ENCODE measurements around the gene INAVA. TPM values are rescaled to one million over a fixed set of nuclear protein-coding genes. Genes with fewer than 3 reads are reported as not detected.

Gene INAVA
- total RNA-seq, 1 experiment from 2014 or later = 36.8 TPM

DNA sequence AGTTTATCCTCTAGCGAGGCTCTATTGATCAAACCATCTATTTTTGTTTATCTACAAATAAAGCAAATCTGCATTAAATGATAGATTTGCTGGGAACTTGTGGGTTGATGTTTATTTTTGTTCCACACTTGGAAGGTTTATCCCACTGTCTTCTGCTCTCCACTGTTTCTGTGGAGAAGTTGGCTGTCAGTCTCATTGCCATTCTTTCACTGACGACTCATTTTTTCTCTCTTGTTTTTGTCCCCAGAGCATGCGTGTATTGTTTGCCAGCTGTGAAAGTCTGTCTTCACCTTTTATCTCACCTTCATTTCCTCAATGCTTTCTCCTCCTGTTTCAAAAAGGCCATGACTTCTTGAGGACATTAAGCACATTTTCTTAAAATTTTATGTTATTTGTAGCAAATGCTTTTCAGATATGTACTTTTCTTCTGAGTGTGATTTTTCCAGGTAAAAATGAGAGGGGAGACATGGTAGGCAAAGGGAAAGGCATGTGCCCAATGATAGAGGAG lies 52.4 kb downstream of the INAVA start:
- no peaks in the 10 kb centered on the region; the same call in 1 of the 2 replicates for H3K27me3 Mint-ChIP-seq (ENCODE audit: low read depth)

More for the DNA sequence above, 52.4 kb downstream of the INAVA start:
- Mint-ChIP-seq H3K4me1 (no peaks in the 10 kb centered on the region), H3K9me3 (peaks cover 14 to 15% of the 10 kb centered on the region in 2 experiments), H3K4me3 (no peak overlapping the region), H3K36me3 (ENCODE audit: insufficient read depth in 1 of 3, low read depth in 3 of 3) (peaks cover 2 to 14% (median 6%) of the 10 kb centered on the region in 3 experiments; a peak in 4 of 7 replicates), H3K27ac (no peak overlapping the region)
- no peak overlapping the region for H3K18ac ChIP-seq (ENCODE audit: insufficient read length, low read depth, low read length)
- no peak overlapping the region for H2BK12ac ChIP-seq (ENCODE audit: insufficient read length, low read depth, low read length)
- H2AK5ac ChIP-seq (ENCODE audit: insufficient read length, low read length) = no peak overlapping the region
- no peaks in the 10 kb centered on the region for H3K79me1 ChIP-seq (ENCODE audit: insufficient read depth, low read depth, low read length, poor library complexity, severe bottlenecking)
- H2BK120ac ChIP-seq (ENCODE audit: low read depth, low read length, poor library complexity, severe bottlenecking) = no peak overlapping the region
- H3K23ac ChIP-seq (ENCODE audit: insufficient read length, low read depth, low read length) = no peak overlapping the region
- H3K56ac ChIP-seq (ENCODE audit: insufficient read length, low read depth, low read length) = no peak overlapping the region
- H3K27me3 ChIP-seq (ENCODE audit: insufficient read depth, low read length) = no peaks in the 10 kb centered on the region
- H4K20me1 ChIP-seq (ENCODE audit: control insufficient read depth, insufficient read depth, insufficient read length) = no peaks in the 10 kb centered on the region
- no peaks in the 10 kb centered on the region for H3K23me2 ChIP-seq (ENCODE audit: insufficient read length, low read depth, low read length, poor library complexity, severe bottlenecking)
- H2BK5ac ChIP-seq (ENCODE audit: insufficient read length, low read length) = no peak overlapping the region
- no peaks in the 10 kb centered on the region for H3K79me2 ChIP-seq (ENCODE audit: insufficient read depth, low read length)
- H3K4me1 ChIP-seq (ENCODE audit: insufficient read depth, low read length) = no peaks in the 10 kb centered on the region
- H2BK20ac ChIP-seq (ENCODE audit: low read depth, low read length, poor library complexity, severe bottlenecking) = no peak overlapping the region
- peaks cover 8% of the 10 kb centered on the region for H3K9me3 ChIP-seq (ENCODE audit: control insufficient read depth, low read depth, low read length)
- TF ChIP-seq, protein P1, sequence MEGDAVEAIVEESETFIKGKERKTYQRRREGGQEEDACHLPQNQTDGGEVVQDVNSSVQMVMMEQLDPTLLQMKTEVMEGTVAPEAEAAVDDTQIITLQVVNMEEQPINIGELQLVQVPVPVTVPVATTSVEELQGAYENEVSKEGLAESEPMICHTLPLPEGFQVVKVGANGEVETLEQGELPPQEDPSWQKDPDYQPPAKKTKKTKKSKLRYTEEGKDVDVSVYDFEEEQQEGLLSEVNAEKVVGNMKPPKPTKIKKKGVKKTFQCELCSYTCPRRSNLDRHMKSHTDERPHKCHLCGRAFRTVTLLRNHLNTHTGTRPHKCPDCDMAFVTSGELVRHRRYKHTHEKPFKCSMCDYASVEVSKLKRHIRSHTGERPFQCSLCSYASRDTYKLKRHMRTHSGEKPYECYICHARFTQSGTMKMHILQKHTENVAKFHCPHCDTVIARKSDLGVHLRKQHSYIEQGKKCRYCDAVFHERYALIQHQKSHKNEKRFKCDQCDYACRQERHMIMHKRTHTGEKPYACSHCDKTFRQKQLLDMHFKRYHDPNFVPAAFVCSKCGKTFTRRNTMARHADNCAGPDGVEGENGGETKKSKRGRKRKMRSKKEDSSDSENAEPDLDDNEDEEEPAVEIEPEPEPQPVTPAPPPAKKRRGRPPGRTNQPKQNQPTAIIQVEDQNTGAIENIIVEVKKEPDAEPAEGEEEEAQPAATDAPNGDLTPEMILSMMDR (conservative IDR thresholded peaks at IDR 0.05) = no peak
- no peak overlapping the region for H3K27ac ChIP-seq (ENCODE audit: insufficient read length, low read depth, low read length)
- H2BK15ac ChIP-seq (ENCODE audit: low read depth, low read length) = no peak overlapping the region
- DNase-seq = no peak
- H3K14ac ChIP-seq (ENCODE audit: insufficient read depth, low read length) = no peak overlapping the region
- no peak overlapping the region for H3K4ac ChIP-seq (ENCODE audit: low read depth, low read length)
- H3T11ph ChIP-seq (ENCODE audit: low read length) = no peak overlapping the region
- no peak overlapping the region for H2AFZ ChIP-seq (ENCODE audit: low read length)
- no peak overlapping the region for H4K5ac ChIP-seq (ENCODE audit: insufficient read length, low read depth, low read length)
- no CpG with 5 or more reads among the region's 3 CpGs for WGBS (ENCODE audit: extremely low coverage, insufficient read length, low lambda C conversion rate)
- no peak overlapping the region for H3K9ac ChIP-seq (ENCODE audit: extremely low read depth, insufficient read length, low read length)
- H4K91ac ChIP-seq (ENCODE audit: insufficient read length, low read depth, low read length) = no peak overlapping the region
- H4K8ac ChIP-seq (replicated peaks; ENCODE audit: insufficient read length, low read depth, low read length) = no peak overlapping the region
- no peak overlapping the region for H3K4me2 ChIP-seq (ENCODE audit: insufficient read depth, insufficient read length, low read length)

Data from H9 (cell line).